DND-41 (cell line): ENCODE data around the gene TCEA2.

ENCODE experiments used
- ATAC-seq: fragments of 200-7000 bp; cut with Tn5 transposase; 3 replicates; pipeline ENCODE4 v1.9.1; 2021; ENCODE audit warnings: low read depth; ENCODE audit not compliant: insufficient read depth
- DNase-seq: peaks from one replicate; pipeline ENCODE4 v3.0.0-alpha.2; 2020
- H2AFZ ChIP-seq: 2 replicates; pipeline ENCODE4 v1.6.0; 2012; ENCODE audit warnings: low read depth, low read length
- H3K27ac ChIP-seq: 2 replicates; pipeline ENCODE4 v1.5.1; 2012; ENCODE audit warnings: low read length, inconsistent platforms
- H3K27me3 ChIP-seq: fragments of 200-600 bp; sonication (generic); 2 replicates; pipeline ENCODE4 v1.6.0; 2012; ENCODE audit warnings: low read length, mild to moderate bottlenecking, inconsistent platforms; ENCODE audit not compliant: insufficient read depth, poor library complexity
- H3K36me3 ChIP-seq: 2 replicates; pipeline ENCODE4 v1.5.1; 2012; ENCODE audit warnings: low read length, inconsistent platforms; ENCODE audit not compliant: insufficient read depth
- H3K4me1 ChIP-seq: 2 replicates; pipeline ENCODE4 v1.5.1; 2012; ENCODE audit warnings: mild to moderate bottlenecking, low read length; ENCODE audit not compliant: insufficient read depth
- H3K4me2 ChIP-seq: 2 replicates; pipeline ENCODE4 v1.6.0; 2012; ENCODE audit warnings: mild to moderate bottlenecking, moderate library complexity, low read length, inconsistent platforms; ENCODE audit not compliant: insufficient read depth
- H3K4me3 ChIP-seq, 2 experiments: fragments of 200-600 bp in 1 of 2; shearing (Covaris generic) in 1 of 2; 2 replicates each; pipeline ENCODE4 v1.5.1; 2012 to 2016; ENCODE audit warnings: inconsistent platforms in 2 of 2, low read length in 2 of 2, mild to moderate bottlenecking in 2 of 2, low read depth in 1 of 2, moderate library complexity in 1 of 2
- H3K79me2 ChIP-seq: 2 replicates; pipeline ENCODE4 v1.6.0; 2012; ENCODE audit warnings: low read length, inconsistent platforms; ENCODE audit not compliant: insufficient read depth
- H3K9ac ChIP-seq: 2 replicates; pipeline ENCODE4 v1.6.0; 2012; ENCODE audit warnings: low read depth, mild to moderate bottlenecking, inconsistent platforms, low read length, moderate library complexity
- H3K9me3 ChIP-seq: 2 replicates; pipeline ENCODE4 v1.5.1; 2012; ENCODE audit warnings: low read length, moderate library complexity, mild to moderate bottlenecking, inconsistent platforms; ENCODE audit not compliant: insufficient read depth, severe bottlenecking
- H4K20me1 ChIP-seq: 2 replicates; pipeline ENCODE4 v1.6.0; 2012; ENCODE audit warnings: low read length; ENCODE audit not compliant: insufficient read depth
- EZH2 ChIP-seq: IDR thresholded peaks from 3 replicates; pipeline ENCODE4 v1.6.1; 2012; ENCODE audit warnings: borderline replicate concordance, low read depth, mild to moderate bottlenecking, moderate library complexity, low read length, inconsistent platforms; ENCODE audit not compliant: severe bottlenecking
- TF ChIP-seq, protein P1 (sequence below): IDR thresholded peaks from 2 replicates; pipeline ENCODE4 v1.5.1; 2012; ENCODE audit warnings: borderline replicate concordance, low read length, moderate library complexity, mild to moderate bottlenecking; ENCODE audit not compliant: poor library complexity, severe bottlenecking; ENCODE audit errors: extremely low read depth

TCEA2 gene

DNA sequence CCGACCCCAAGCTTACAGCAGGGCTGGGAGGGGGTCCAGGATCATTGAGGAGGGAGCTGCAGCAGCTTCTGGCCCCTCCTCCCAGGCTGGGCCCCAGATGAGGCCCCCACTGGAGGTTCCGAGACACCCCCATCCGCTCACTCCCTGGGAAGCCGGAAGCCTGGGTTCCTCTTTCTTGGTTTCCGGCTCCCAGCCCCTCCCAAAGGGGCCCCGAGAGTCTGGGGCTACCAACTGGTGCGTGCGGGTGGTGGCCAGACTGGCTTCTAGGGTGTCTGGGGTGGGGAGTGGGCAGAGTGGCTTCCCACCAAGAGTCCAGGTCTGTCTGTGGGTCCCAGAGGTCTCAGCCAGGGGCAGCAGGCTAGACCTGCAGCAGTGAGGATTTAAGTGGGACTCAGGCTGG, 14.1 kb downstream of the TCEA2 start:
- Histone ChIP-seq H3K4me2 (no peak overlapping the region), H3K36me3 (peaks cover 35% of the 10 kb centered on the region), H3K27ac (no peak overlapping the region), H2AFZ (no peak overlapping the region), H3K9ac (peak overlapping the region; percentile 1; the same call in 1 of the 2 replicates), H3K9me3 (no peaks in the 10 kb centered on the region), H3K4me1 (peaks cover 23% of the 10 kb centered on the region), H3K79me2 (peaks cover 12% of the 10 kb centered on the region), H3K4me3 (no peak overlapping the region), H3K27me3 (no peaks in the 10 kb centered on the region), H4K20me1 (peaks cover 27% of the 10 kb centered on the region)
- ATAC-seq, result no peak
- TF ChIP-seq, protein P1, sequence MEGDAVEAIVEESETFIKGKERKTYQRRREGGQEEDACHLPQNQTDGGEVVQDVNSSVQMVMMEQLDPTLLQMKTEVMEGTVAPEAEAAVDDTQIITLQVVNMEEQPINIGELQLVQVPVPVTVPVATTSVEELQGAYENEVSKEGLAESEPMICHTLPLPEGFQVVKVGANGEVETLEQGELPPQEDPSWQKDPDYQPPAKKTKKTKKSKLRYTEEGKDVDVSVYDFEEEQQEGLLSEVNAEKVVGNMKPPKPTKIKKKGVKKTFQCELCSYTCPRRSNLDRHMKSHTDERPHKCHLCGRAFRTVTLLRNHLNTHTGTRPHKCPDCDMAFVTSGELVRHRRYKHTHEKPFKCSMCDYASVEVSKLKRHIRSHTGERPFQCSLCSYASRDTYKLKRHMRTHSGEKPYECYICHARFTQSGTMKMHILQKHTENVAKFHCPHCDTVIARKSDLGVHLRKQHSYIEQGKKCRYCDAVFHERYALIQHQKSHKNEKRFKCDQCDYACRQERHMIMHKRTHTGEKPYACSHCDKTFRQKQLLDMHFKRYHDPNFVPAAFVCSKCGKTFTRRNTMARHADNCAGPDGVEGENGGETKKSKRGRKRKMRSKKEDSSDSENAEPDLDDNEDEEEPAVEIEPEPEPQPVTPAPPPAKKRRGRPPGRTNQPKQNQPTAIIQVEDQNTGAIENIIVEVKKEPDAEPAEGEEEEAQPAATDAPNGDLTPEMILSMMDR, result no peak
- no peak for TF ChIP-seq EZH2
- peak; percentile 52 for DNase-seq

GRCh38 chr20:64077541-64077875, 14.5 kb downstream of the TCEA2 start:
- Histone ChIP-seq H3K9ac (peak overlapping the region; percentile 1; the same call in 1 of the 2 replicates), H3K79me2 (peaks cover 12% of the 10 kb centered on the region), H3K4me1 (peaks cover 23% of the 10 kb centered on the region), H2AFZ (no peak overlapping the region), H3K9me3 (no peaks in the 10 kb centered on the region), H4K20me1 (peaks cover 28% of the 10 kb centered on the region), H3K4me3 (no peak overlapping the region), H3K27me3 (no peaks in the 10 kb centered on the region), H3K4me2 (0 out of 2 replicates have a peak overlapping the region, but pooled peaks have one; percentile 92), H3K36me3 (peaks cover 31% of the 10 kb centered on the region), H3K27ac (no peak overlapping the region)
- DNase-seq (no peak), ATAC-seq (0 out of 3 replicates have a peak, but pooled peaks have one; percentile 10)
- TF ChIP-seq EZH2, result no peak
- TF ChIP-seq, protein P1, result no peak

GRCh38 chr20:64077876-64078551, 15.0 kb downstream of the TCEA2 start:
- no peak overlapping the region; the same call in 1 of the 2 replicates for H3K27ac ChIP-seq
- peak overlapping the region; percentile 76; the same call in 1 of the 2 replicates for H3K9ac ChIP-seq
- no peaks in the 10 kb centered on the region for H3K9me3 ChIP-seq
- peak overlapping the region in 1 of 2 experiments; percentile 86; a peak in 2 of 4 replicates for H3K4me3 ChIP-seq
- H3K79me2 ChIP-seq, result peaks cover 12% of the 10 kb centered on the region
- peak; percentile 70 for DNase-seq
- peaks cover 3% of the 10 kb centered on the region for H3K27me3 ChIP-seq
- ATAC-seq, result peak; percentile 32; the same call in 2 of the 3 replicates
- peaks cover 26% of the 10 kb centered on the region for H3K4me1 ChIP-seq
- H2AFZ ChIP-seq, result no peak overlapping the region
- peaks cover 26% of the 10 kb centered on the region for H3K36me3 ChIP-seq
- peaks cover 31% of the 10 kb centered on the region for H4K20me1 ChIP-seq
- TF ChIP-seq, protein P1, result no peak
- TF ChIP-seq EZH2, result no peak
- peak overlapping the region; percentile 92 for H3K4me2 ChIP-seq
